ENCODE measurements around the gene LEPR. TPM values are rescaled to one million over a fixed set of nuclear protein-coding genes. Genes with fewer than 3 reads are reported as not detected.
A peak's percentile ranks its signal among the peaks of the same experiment; 100 is the strongest.

LEPR gene
- total RNA-seq, 1 donor from 2014 or later = 16.2 TPM

DNA sequence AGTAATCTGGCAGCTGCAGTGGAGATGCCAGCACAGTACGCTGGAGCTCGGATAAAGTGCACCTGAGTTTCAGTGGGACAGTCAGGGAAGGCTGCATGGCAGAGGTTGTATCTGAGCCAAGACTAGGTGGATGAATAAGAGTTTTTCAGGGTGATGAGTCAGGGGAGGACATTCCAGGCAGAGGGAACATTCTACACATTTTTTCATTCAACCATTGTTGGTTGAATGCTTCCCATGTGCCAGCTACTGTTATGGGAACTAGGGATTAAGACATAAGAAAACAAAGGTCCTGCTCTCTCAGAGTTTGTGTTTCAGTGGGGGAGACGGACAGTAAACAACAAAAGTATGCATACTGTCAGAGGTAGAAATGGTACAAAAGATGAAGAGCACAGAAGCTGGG lies 5.2 kb downstream of the LEPR start:
- no peaks in the 10 kb centered on the region for H3K9me3 ChIP-seq
- H3K27ac ChIP-seq = no peak overlapping the region
- TF ChIP-seq POLR2AphosphoS5 (IDR thresholded peaks at IDR 0.05; ENCODE audit: insufficient read depth in 1 of 2, low read depth in 1 of 2) (no peak), POLR2A (IDR thresholded peaks at IDR 0.05) (no peak)
- TF ChIP-seq, protein P1, sequence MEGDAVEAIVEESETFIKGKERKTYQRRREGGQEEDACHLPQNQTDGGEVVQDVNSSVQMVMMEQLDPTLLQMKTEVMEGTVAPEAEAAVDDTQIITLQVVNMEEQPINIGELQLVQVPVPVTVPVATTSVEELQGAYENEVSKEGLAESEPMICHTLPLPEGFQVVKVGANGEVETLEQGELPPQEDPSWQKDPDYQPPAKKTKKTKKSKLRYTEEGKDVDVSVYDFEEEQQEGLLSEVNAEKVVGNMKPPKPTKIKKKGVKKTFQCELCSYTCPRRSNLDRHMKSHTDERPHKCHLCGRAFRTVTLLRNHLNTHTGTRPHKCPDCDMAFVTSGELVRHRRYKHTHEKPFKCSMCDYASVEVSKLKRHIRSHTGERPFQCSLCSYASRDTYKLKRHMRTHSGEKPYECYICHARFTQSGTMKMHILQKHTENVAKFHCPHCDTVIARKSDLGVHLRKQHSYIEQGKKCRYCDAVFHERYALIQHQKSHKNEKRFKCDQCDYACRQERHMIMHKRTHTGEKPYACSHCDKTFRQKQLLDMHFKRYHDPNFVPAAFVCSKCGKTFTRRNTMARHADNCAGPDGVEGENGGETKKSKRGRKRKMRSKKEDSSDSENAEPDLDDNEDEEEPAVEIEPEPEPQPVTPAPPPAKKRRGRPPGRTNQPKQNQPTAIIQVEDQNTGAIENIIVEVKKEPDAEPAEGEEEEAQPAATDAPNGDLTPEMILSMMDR (IDR thresholded peaks at IDR 0.05) = no peak
- peaks cover 0 to 39% of the 10 kb centered on the region in 2 donors for H3K36me3 ChIP-seq
- no peak overlapping the region for H3K4me3 ChIP-seq
- intact Hi-C loops (cut with DNase I) = no loop called here
- peaks cover 44% of the 10 kb centered on the region for H3K4me1 ChIP-seq
- DNase-seq (ENCODE audit: extremely low spot score in 2 of 2) = no peak
- H3K27me3 ChIP-seq = no peaks in the 10 kb centered on the region

DNA sequence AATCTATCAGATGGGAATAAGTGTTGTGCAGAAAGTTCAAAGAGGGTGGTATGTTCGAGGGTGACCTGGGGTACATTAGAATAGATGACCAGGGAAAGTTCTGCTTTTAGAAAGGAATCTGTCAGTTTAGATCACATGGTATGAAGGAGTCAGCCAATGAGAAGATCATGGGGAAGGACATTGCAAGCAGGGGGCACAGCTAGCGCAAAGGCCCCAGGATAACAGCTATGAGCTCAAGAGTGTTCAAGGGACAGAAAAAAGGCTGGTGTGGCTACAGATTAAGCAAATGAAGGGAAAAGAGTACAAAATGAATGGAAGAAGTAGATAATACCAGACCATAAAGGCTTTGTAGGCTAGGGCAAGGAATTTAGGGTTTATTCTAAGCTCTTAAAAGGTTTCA lies 8.6 kb downstream of the LEPR start:
- Histone ChIP-seq H3K9me3 (no peaks in the 10 kb centered on the region), H3K4me1 (peaks cover 19% of the 10 kb centered on the region), H3K27me3 (no peaks in the 10 kb centered on the region), H3K4me3 (no peak overlapping the region), H3K27ac (peak overlapping the region; percentile 12), H3K36me3 (peaks cover 0 to 46% of the 10 kb centered on the region in 2 donors)
- intact Hi-C loops (cut with DNase I) = no loop called here
- no peak for DNase-seq (ENCODE audit: extremely low spot score in 2 of 2)
- no peak for TF ChIP-seq POLR2A (IDR thresholded peaks at IDR 0.05)
- TF ChIP-seq, protein P1 (IDR thresholded peaks at IDR 0.05) = no peak
- no peak for TF ChIP-seq POLR2AphosphoS5 (IDR thresholded peaks at IDR 0.05; ENCODE audit: insufficient read depth in 1 of 2, low read depth in 1 of 2)

DNA sequence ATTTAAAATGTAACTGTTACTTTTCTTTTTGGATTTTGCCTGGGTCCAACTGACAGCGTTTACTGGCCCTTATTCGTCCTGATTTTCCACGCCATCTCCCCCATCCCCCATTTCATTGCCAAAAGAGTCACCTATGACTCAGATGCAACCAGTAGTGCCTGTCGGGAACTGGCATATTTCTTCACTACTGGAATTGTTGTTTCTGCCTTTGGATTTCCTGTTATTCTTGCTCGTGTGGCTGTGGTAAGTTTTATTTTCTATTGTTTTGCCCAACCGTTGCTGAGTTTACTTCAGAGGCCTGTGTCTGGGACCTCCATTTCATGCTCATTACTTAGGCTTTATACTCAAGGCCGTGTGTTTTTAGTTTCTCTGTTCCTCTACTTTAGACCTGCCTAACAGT lies 9.3 kb downstream of the LEPR start:
- no peak for DNase-seq (ENCODE audit: extremely low spot score in 2 of 2)
- no peaks in the 10 kb centered on the region for H3K27me3 ChIP-seq
- H3K9me3 ChIP-seq = no peaks in the 10 kb centered on the region
- H3K4me1 ChIP-seq = peaks cover 12% of the 10 kb centered on the region
- no peak overlapping the region for H3K4me3 ChIP-seq
- H3K36me3 ChIP-seq = peaks cover 0 to 51% of the 10 kb centered on the region in 2 donors
- no peak for TF ChIP-seq POLR2A (IDR thresholded peaks at IDR 0.05)
- TF ChIP-seq, protein P1 (IDR thresholded peaks at IDR 0.05) = no peak
- TF ChIP-seq POLR2AphosphoS5 (IDR thresholded peaks at IDR 0.05; ENCODE audit: insufficient read depth in 1 of 2, low read depth in 1 of 2) = peak in 1 of 2 donors; percentile 79
- intact Hi-C loops (cut with DNase I) = loop anchor here (10.0 kb wide), 1 partner anchor 255 kb away; no protein-coding TSS in a partner anchor
- H3K27ac ChIP-seq = peak overlapping the region; percentile 12

DNA sequence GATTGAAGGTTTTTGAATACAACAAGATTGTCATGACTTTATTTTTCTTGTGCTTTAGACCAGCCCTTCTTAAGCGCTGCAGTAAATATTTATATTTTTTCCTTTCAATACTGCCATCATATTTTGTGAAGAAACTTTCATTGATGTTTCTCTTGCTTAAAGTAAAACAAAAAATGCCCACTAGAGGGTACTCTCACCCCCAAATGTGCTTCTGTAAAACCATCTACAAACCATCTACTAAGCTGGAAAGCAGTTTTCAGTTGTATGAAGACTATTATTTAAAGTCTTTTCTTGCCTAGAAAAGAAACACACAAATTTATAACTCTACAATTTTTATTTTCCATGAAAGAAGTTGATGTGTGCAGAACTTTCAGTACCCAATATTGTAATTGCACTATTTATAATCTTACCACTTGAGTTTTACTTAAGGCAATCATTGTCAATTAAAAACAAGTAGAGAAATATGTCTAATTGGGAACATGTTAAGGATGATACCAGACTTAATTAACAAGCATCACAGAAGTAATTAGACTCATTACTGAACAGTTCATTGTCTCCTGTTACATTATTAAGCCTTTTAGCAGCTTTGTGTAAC lies 10.7 kb downstream of the LEPR start:
- TF ChIP-seq, protein P1 (IDR thresholded peaks at IDR 0.05) = peak in 1 of 3 experiments; percentile 51
- TF ChIP-seq POLR2A (IDR thresholded peaks at IDR 0.05) = no peak
- H3K36me3 ChIP-seq = peaks cover 0 to 44% of the 10 kb centered on the region in 2 donors
- H3K27ac ChIP-seq = no peak overlapping the region
- H3K9me3 ChIP-seq = no peaks in the 10 kb centered on the region
- no peak for DNase-seq (ENCODE audit: extremely low spot score in 2 of 2)
- H3K27me3 ChIP-seq = no peaks in the 10 kb centered on the region
- peaks cover 12% of the 10 kb centered on the region for H3K4me1 ChIP-seq
- intact Hi-C loops (cut with DNase I) = loop anchor here (10.0 kb wide), 1 partner anchor 254 kb away; no protein-coding TSS in a partner anchor
- no peak overlapping the region for H3K4me3 ChIP-seq

DNA sequence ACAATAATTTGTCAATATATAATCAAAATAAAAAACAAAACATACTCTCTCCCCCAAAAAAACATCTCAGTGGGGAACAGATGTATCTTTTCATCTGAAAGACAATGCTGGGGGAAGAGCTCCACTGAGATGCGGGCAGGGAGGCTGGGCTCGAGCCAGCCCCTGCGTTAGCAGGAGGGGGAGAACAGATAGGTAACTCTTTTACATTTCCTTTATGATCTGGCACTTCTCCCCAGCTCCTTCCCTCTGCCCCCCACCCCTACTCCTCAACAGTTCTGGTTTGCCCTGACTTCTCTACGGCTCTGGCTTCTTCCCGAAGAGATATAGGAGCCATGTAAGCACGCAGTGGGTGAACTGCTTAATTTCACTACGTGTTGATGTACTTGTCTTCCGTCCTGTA lies 12.4 kb downstream of the LEPR start:
- no peak for TF ChIP-seq POLR2A (IDR thresholded peaks at IDR 0.05)
- no peak for TF ChIP-seq POLR2AphosphoS5 (IDR thresholded peaks at IDR 0.05; ENCODE audit: insufficient read depth in 1 of 2, low read depth in 1 of 2)
- TF ChIP-seq, protein P1 (IDR thresholded peaks at IDR 0.05) = no peak
- no peak for DNase-seq (ENCODE audit: extremely low spot score in 2 of 2)
- peaks cover 12% of the 10 kb centered on the region for H3K4me1 ChIP-seq
- H3K36me3 ChIP-seq = peaks cover 0 to 27% of the 10 kb centered on the region in 2 donors
- H3K27me3 ChIP-seq = no peaks in the 10 kb centered on the region
- H3K27ac ChIP-seq = no peak overlapping the region
- no peak overlapping the region for H3K4me3 ChIP-seq
- no peaks in the 10 kb centered on the region for H3K9me3 ChIP-seq
- intact Hi-C loops (cut with DNase I) = loop anchor here (10.0 kb wide), 1 partner anchor 252 kb away; no protein-coding TSS in a partner anchor
